ENCODE data around the gene MAD1L1. TPM values are rescaled to one million over a fixed set of nuclear protein-coding genes. Genes with fewer than 3 reads are reported as not detected.

Gene MAD1L1
- total RNA-seq, 4 donors from 2014 or later: 60.3 to 149 (median 73.7) TPM

DNA sequence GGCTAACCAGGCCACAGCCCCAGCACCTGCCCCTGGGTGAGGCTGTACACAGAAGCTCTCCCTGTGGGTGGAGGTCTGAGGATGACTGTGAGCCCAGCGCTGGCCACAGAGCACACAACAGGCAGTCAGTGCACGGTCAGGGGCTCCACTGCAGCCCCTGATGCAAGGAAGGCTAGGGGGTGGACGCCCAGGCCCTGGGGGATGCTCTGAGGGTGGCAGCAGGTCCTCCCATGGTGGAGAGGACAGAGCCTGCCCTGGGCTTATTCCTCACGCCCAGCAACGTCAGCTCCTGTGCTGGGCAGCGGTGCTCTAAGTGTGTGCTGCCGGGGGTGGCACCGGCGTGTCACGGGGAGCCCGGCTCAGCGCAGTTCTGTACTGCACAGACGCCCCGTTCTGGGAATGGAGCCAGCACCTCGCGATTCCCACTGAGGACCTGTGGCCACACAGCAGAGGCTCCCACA, 223.2 kb downstream of the MAD1L1 start:
- Histone ChIP-seq H3K4me3 (no peak overlapping the region), H3K27me3 (no peaks in the 10 kb centered on the region), H3K9me3 (no peaks in the 10 kb centered on the region), H3K4me1 (no peaks in the 10 kb centered on the region), H3K27ac (no peak overlapping the region), H3K36me3 (peaks cover 0 to 43% (median 0%) of the 10 kb centered on the region in 3 donors)
- TF ChIP-seq POLR2A (IDR thresholded peaks at IDR 0.05) (no peak), EP300 (IDR thresholded peaks at IDR 0.05) (peak in 1 of 2 donors; percentile 23)
- WGBS, 2 donors: 45 to 58% methylated on average over 14 to 15 of the region's 16 CpGs
- no peak for DNase-seq (ENCODE audit: low spot score in 2 of 2)

DNA sequence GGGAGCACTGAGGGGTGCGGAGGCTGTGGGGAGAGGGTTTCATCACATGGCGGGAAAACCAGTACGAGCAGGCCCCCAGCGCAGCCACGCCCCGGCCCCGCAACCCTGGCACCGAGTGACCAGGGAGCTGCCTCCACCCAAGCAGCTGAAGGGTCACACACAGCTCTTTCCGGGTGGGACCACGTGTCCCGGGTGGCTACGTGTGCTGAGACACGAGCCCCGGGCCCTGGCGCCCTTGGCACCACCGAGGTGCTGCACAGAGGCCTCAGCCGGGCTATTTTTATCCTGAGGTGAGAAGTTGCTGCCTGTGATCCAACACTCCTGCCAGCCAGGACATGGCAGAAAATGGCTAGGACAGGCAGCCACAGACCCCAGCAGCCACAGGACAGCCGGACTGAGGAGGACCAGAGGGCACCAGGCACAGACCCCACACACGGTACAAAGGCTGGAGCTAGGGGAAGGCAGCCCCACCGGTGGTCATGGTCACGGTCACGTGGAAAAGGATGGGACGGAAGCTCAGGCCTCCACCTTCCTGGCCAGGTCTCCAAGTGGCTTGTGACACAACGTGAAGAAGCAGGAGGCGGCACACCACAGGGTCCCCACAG, 223.7 kb downstream of the MAD1L1 start:
- TF ChIP-seq, protein P1, sequence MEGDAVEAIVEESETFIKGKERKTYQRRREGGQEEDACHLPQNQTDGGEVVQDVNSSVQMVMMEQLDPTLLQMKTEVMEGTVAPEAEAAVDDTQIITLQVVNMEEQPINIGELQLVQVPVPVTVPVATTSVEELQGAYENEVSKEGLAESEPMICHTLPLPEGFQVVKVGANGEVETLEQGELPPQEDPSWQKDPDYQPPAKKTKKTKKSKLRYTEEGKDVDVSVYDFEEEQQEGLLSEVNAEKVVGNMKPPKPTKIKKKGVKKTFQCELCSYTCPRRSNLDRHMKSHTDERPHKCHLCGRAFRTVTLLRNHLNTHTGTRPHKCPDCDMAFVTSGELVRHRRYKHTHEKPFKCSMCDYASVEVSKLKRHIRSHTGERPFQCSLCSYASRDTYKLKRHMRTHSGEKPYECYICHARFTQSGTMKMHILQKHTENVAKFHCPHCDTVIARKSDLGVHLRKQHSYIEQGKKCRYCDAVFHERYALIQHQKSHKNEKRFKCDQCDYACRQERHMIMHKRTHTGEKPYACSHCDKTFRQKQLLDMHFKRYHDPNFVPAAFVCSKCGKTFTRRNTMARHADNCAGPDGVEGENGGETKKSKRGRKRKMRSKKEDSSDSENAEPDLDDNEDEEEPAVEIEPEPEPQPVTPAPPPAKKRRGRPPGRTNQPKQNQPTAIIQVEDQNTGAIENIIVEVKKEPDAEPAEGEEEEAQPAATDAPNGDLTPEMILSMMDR (IDR thresholded peaks at IDR 0.05): no peak
- TF ChIP-seq EP300 (IDR thresholded peaks at IDR 0.05): no peak
- TF ChIP-seq POLR2A (IDR thresholded peaks at IDR 0.05): no peak
- Histone ChIP-seq H3K27ac (no peak overlapping the region), H3K9me3 (no peaks in the 10 kb centered on the region), H3K4me3 (no peak overlapping the region), H3K4me1 (no peaks in the 10 kb centered on the region), H3K27me3 (no peaks in the 10 kb centered on the region), H3K36me3 (peaks cover 0 to 44% (median 0%) of the 10 kb centered on the region in 3 donors)
- DNase-seq (ENCODE audit: low spot score in 2 of 2): no peak
- WGBS, 2 donors: 92 to 93% methylated on average over 8 to 16 of the region's 25 CpGs

DNA sequence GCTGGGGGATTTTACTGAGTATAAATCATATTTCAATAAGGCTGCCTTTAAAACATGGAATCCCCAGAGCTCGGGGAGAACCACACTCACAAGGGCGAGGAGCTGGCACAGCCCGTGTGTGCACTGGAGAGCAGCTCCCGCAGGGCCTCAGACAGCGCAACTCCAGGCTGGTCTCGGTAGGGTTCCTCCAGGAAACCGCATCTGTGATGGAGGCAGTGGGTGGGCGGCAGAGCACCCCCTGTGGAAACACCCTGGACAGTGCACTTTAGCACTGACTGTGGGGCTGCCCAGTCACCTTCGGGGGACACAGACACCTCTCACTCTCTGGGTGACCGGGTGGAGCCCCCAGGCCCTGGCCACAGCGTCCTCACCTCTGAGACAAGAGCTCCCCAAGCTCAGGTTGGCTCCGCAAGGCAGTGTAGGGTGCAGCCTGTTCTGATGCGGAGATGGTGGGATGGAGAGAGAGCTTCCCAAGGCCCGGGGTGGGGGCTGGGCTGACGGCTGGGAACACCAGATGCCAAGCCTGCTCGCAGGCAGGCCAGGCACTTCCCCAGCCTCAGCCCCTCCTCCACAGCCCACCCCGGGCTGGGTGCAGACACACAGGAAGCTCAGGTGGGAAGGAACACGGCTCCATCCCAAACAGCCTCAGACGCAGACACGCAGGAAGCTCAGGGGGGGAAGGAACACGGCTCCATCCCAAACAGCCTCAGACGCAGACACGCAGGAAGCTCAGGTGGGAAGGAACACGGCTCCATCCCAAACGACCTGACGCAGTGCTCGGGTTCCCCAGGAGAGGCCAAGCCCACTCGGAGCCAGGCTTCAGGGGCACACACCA, 224.4 kb downstream of the MAD1L1 start:
- peaks cover 0 to 39% (median 0%) of the 10 kb centered on the region in 3 donors for H3K36me3 ChIP-seq

DNA sequence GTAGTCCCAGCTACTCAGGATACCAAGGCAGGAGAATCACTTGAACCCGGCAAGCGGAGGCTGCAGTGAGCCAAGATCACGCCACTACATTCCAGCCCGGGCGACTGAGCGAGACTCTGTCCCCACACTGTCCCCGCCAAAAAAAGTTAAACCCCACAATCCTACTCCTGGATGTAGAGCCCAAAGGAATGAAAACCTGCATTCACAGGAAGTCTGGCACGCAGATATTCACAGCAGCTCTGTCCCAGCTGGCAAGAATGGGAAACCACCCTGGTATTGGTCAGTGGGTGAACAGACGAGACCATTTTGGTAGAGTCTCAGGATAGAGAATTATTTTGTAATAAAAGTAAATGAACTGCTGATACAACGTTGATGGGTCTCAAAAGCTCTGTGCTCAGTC, 225.2 kb downstream of the MAD1L1 start:
- no peak overlapping the region for H3K4me3 ChIP-seq
- TF ChIP-seq EP300 (IDR thresholded peaks at IDR 0.05): no peak
- TF ChIP-seq POLR2A (IDR thresholded peaks at IDR 0.05): no peak
- TF ChIP-seq, protein P1 (IDR thresholded peaks at IDR 0.05): no peak
- no peaks in the 10 kb centered on the region for H3K27me3 ChIP-seq
- no peaks in the 10 kb centered on the region for H3K4me1 ChIP-seq
- H3K27ac ChIP-seq: no peak overlapping the region
- H3K36me3 ChIP-seq: peaks cover 0 to 31% (median 0%) of the 10 kb centered on the region in 3 donors
- 86 to 89% methylated on average over 10 of the region's 10 CpGs for WGBS, 2 donors
- H3K9me3 ChIP-seq: no peaks in the 10 kb centered on the region
- no peak for DNase-seq (ENCODE audit: low spot score in 2 of 2)

More for the DNA sequence above, 224.4 kb downstream of the MAD1L1 start:
- Histone ChIP-seq H3K27me3 (no peaks in the 10 kb centered on the region), H3K4me1 (no peaks in the 10 kb centered on the region), H3K4me3 (no peak overlapping the region), H3K9me3 (no peaks in the 10 kb centered on the region), H3K27ac (no peak overlapping the region)
- no peak for DNase-seq (ENCODE audit: low spot score in 2 of 2)
- TF ChIP-seq, protein P1 (IDR thresholded peaks at IDR 0.05): no peak
- no peak for TF ChIP-seq EP300 (IDR thresholded peaks at IDR 0.05)
- TF ChIP-seq POLR2A (IDR thresholded peaks at IDR 0.05): no peak
- 76 to 79% methylated on average over 15 to 23 of the region's 28 CpGs for WGBS, 2 donors

DNA sequence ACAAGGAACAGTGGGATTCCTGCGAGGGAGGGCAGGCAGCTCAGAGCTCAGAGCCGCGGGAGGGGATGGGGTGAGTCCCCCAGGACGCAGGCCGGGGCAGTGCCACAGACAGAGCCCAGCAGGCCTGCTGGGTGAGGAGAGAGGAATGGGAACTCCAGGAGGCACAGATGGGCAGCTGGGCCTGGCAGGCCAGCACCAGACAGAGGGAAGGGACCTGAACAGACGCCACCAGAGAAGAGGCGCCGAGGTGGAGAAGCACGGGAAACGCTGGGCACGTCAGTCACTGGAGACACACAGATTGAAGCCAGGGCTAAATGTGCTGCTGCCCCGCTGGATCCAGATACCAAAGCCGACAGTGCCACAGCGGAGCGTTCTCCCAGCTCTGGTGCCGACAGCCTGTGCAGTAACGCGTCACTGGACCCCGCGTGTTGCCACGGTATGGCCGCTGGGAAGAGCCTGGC, 225.8 kb downstream of the MAD1L1 start:
- WGBS, 2 donors: 87 to 96% methylated on average over 17 to 22 of the region's 22 CpGs
- TF ChIP-seq POLR2A (IDR thresholded peaks at IDR 0.05): no peak
- TF ChIP-seq EP300 (IDR thresholded peaks at IDR 0.05): no peak
- TF ChIP-seq, protein P1 (IDR thresholded peaks at IDR 0.05): no peak
- DNase-seq (ENCODE audit: low spot score in 2 of 2): no peak
- no peak overlapping the region for H3K27ac ChIP-seq
- no peaks in the 10 kb centered on the region for H3K9me3 ChIP-seq
- no peak overlapping the region for H3K4me3 ChIP-seq
- H3K36me3 ChIP-seq: peaks cover 0 to 28% (median 0%) of the 10 kb centered on the region in 3 donors
- no peaks in the 10 kb centered on the region for H3K4me1 ChIP-seq
- H3K27me3 ChIP-seq: no peaks in the 10 kb centered on the region
